Measurements from ENCODE around the gene CLDN24. TPM values are rescaled to one million over a fixed set of nuclear protein-coding genes. Genes with fewer than 3 reads are reported as not detected.

CLDN24 gene
- total RNA-seq, 1 experiment from 2014 or later, result not detected

DNA sequence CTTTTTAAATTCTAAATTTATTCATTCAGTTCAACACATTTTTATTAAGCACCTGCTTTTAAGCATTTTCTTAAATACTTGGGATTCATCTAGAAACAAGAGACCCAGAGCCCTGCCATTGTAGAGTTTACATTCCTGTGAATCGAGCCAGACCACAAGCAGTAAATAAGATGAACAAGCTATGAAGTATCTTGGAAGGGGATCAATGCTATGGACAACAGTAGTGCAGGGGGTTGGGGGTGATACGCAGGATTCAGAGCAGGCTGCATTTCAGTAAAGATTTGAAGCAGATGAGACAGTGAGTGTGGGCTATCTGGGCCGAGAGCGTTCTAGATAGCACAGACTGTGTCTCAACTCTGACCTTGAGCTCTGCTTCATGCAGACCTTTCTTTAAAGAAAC, 37.3 kb downstream of the CLDN24 start:
- DNase-seq (ENCODE audit: low read depth), result no peak

DNA sequence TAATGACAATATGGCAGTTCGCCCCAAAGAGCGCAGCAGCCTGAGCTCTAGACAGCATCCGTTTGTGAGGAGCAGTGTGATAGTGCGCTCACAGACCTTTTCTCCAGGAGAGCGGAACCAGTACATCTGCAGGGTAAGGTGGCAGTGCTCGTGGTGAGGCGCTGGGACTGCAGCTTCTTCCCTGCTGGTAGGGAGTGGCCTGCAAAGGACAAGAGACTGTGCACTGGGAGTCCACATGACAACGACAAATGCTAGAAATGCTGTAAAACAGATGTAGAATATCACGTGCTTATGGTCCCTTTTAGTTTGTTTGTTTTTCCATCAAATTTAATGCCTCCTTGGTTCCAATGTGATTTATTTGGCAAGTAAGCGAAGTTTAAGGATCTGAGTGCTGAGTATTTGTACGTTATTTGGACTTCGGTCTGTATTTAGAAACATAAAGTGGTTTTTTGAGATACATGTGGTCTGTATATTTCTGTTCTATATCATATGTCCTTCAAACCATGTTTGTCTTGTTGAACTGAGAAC, 37.9 kb downstream of the CLDN24 start:
- no peak for DNase-seq (ENCODE audit: low read depth)

DNA sequence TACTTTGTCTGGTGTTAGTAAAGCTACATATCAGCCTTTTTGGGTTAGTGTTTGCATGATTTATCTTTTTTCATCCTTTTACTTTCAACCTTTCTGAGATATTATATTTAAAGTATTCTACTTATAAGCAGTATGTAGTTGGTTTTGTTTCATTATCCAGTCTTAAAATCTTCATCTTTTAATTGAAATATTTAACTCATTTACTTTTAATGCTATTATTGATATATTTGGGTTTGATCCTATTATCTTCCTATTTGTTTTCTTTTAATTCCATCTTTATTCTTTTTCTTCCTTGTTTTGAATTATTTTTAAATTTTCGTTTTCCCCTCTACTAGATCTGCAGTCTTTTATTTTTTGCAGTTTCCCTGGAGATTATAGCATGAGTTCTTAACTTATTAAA, 46.1 kb downstream of the CLDN24 start:
- no peak for DNase-seq (ENCODE audit: low read depth)

DNA sequence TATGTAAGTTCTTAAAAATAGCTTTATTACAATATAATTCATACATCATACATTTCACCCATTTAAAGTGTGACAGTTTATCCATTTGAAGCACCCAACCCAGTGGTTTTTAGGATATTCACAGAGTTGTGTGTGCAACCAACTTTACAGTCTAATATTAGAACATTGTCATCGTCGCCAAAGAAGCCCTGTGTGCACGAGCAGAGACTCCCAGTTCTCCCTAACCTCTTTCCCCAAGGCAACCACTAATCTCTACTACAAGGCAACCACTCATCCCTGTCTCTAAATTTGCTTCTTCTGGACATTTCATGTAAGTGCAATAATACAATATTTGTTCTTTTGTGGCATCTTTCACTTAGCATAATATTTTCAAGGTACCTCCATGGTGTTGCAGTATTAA, 49.8 kb downstream of the CLDN24 start:
- DNase-seq (ENCODE audit: low read depth), result no peak

Other genes with a start within 250 kb of the CLDN24 start
- gene WWC2, start 223.2 kb downstream of the CLDN24 start, total RNA-seq (2014; rRNA removed), result 14.3 and 14.7 TPM in 2 replicates
- gene CLDN22, start 2.1 kb downstream of the CLDN24 start, total RNA-seq (2014; rRNA removed), result not detected in 2 replicates
- 15.3 and 18.9 TPM in 2 replicates for gene CDKN2AIP, start 122.2 kb upstream of the CLDN24 start, total RNA-seq (2014; rRNA removed)
- gene ING2, start 182.6 kb upstream of the CLDN24 start, total RNA-seq (2014; rRNA removed), result 7.1 and 11.1 TPM in 2 replicates